MCF 10A (cell line): ENCODE results near the gene SMIM1. TPM values are rescaled to one million over a fixed set of nuclear protein-coding genes. Genes with fewer than 3 reads are reported as not detected.
"Not testable (repeated sequence)": the region's sequence is repeated elsewhere in the genome, so short reads cannot be mapped to it uniquely, and the experiment has no call there.

Experiments
- BruUV-seq: library from RNA; stranded (reverse); fragments of 400-500 nt; replicated peaks from 2 replicates; lab custom pipeline; 2021; lab: Mats Ljungman, UMichigan
- CTCF ChIA-PET: fragments of 300-600 bp; sonication (Branson Sonifier 250); formaldehyde crosslinking; extraction: SDS; loops from one replicate; lab custom pipeline; 2021; ENCODE audit warnings: antibody characterized with exemption, inconsistent platforms; lab: Yijun Ruan, JAX
- POLR2A ChIA-PET: fragments of 300-600, 350-650 bp; sonication (Branson Sonifier 250); formaldehyde crosslinking; extraction: SDS; loops from one replicate; lab custom pipeline; 2020; ENCODE audit warnings: antibody characterized with exemption, inconsistent platforms; lab: Yijun Ruan, JAX
- DNase-seq: peaks from one replicate; pipeline ENCODE4 v3.0.0-alpha.2; 2018; ENCODE audit not compliant: unreplicated experiment
- H3K27ac Mint-ChIP-seq: one replicate; pipeline ENCODE4 v1.8.0; 2022; ENCODE audit warnings: mild to moderate bottlenecking, low read depth, mixed read lengths; ENCODE audit not compliant: unreplicated experiment
- H3K27me3 Mint-ChIP-seq: one replicate; pipeline ENCODE4 v1.8.0; 2022; ENCODE audit warnings: mixed read lengths; ENCODE audit not compliant: insufficient read depth, unreplicated experiment
- H3K36me3 Mint-ChIP-seq: one replicate; pipeline ENCODE4 v1.8.0; 2022; ENCODE audit warnings: mild to moderate bottlenecking, moderate library complexity, mixed read lengths; ENCODE audit not compliant: insufficient read depth, unreplicated experiment
- H3K4me1 Mint-ChIP-seq: one replicate; pipeline ENCODE4 v1.8.0; 2022; ENCODE audit warnings: mixed read lengths; ENCODE audit not compliant: insufficient read depth, unreplicated experiment
- H3K4me3 Mint-ChIP-seq: one replicate; pipeline ENCODE4 v1.8.0; 2022; ENCODE audit warnings: mild to moderate bottlenecking, moderate library complexity, mixed read lengths; ENCODE audit not compliant: unreplicated experiment
- H3K9me3 Mint-ChIP-seq: one replicate; pipeline ENCODE4 v1.8.0; 2022; ENCODE audit warnings: mixed read lengths; ENCODE audit not compliant: unreplicated experiment
- CTCF ChIP-seq: fragments of 200-600 bp; IDR thresholded peaks from one replicate; pipeline ENCODE4 v1.8.0; 2022; ENCODE audit warnings: antibody characterized with exemption, mild to moderate bottlenecking; ENCODE audit not compliant: unreplicated experiment
- intact Hi-C: fragments of 100-400 bp; cut with micrococcal nuclease; formaldehyde crosslinking; loops from 2 replicates; pipeline ENCODE4 v1.14.1; 2022
- total RNA-seq: library from RNA; stranded (reverse); gene quantifications from 2 replicates; pipeline ENCODE4 v1.2.3, GENCODE V29; 2022

Gene SMIM1
- total RNA-seq, 1 experiment from 2014 or later: not detected

- peak; percentile 92 for DNase-seq
- BruUV-seq: TSS peak; percentile 88
- no peak for TF ChIP-seq CTCF
- ChIA-PET CTCF (interaction anchor here (0.7 to 2.2 kb wide), 3 partner anchors 21 to 168 kb away, joined by 3 to 5 read pairs (median 3); partner anchors contain the start of genes CEP104 and DFFB), POLR2A (interaction anchor here (0.6 to 4.6 kb wide), 19 partner anchors 10 to 1272 kb away, joined by 3 to 20 read pairs (median 4); partner anchors contain the start of genes C1orf174, CCDC27, CEP104 and DFFB)
- intact Hi-C loops: loop anchor here (5.0 kb wide), 1 partner anchor 174 kb away; no protein-coding TSS in a partner anchor
- H3K4me1 Mint-ChIP-seq: peaks cover 19% of the 10 kb centered on the region
- peaks cover 5% of the 10 kb centered on the region for H3K27me3 Mint-ChIP-seq
- peaks cover 29% of the 10 kb centered on the region for H3K36me3 Mint-ChIP-seq
- peak within 1 kb of the TSS; percentile 94 for H3K4me3 Mint-ChIP-seq
- no peaks in the 10 kb centered on the region for H3K9me3 Mint-ChIP-seq
- H3K27ac Mint-ChIP-seq: peak within 1 kb of the TSS; percentile 89
Observed at GRCh38 chr1:3796215-3797061, 23.9 kb downstream of the SMIM1 start, which contains the start of gene LRRC47. LRRC47 (minus strand) TSS chr1:3796498; CDS start chr1:3796476, 22 bp downstream.

GRCh38 chr1:3799976-3800685, 27.6 kb downstream of the SMIM1 start:
- TF ChIP-seq CTCF: no peak
- H3K4me1 Mint-ChIP-seq: peaks cover 14% of the 10 kb centered on the region
- H3K9me3 Mint-ChIP-seq: no peaks in the 10 kb centered on the region
- peaks cover 9% of the 10 kb centered on the region for H3K27me3 Mint-ChIP-seq
- ChIA-PET CTCF (interaction anchor here (0.6 to 1.1 kb wide), 4 partner anchors 8 to 45 kb away, joined by 3 read pairs; no protein-coding TSS in a partner anchor), POLR2A (no interaction called here)
- intact Hi-C loops: loop anchor here (5.0 kb wide), 1 partner anchor 178 kb away; no protein-coding TSS in a partner anchor
- H3K36me3 Mint-ChIP-seq: peaks cover 9% of the 10 kb centered on the region
- H3K4me3 Mint-ChIP-seq: no peak overlapping the region
- no peak overlapping the region for H3K27ac Mint-ChIP-seq
- DNase-seq: no peak
- BruUV-seq: no TSS peak

GRCh38 chr1:3800795-3801194, 28.2 kb downstream of the SMIM1 start:
- H3K36me3 Mint-ChIP-seq, POLR2A ChIA-PET, DNase-seq, H3K4me3 Mint-ChIP-seq, H3K27me3 Mint-ChIP-seq, H3K9me3 Mint-ChIP-seq, intact Hi-C loops, BruUV-seq, H3K27ac Mint-ChIP-seq: not testable (repeated sequence)
- CTCF ChIA-PET: interaction anchor here (0.6 kb wide), 1 partner anchor 120 kb away, joined by 4 read pairs; no protein-coding TSS in a partner anchor
- H3K4me1 Mint-ChIP-seq: peaks cover 14% of the 10 kb centered on the region

- no peak overlapping the region for H3K4me3 Mint-ChIP-seq
- no TSS peak for BruUV-seq
- H3K9me3 Mint-ChIP-seq: no peaks in the 10 kb centered on the region
- H3K27ac Mint-ChIP-seq: no peak overlapping the region
- no peak for DNase-seq
- POLR2A ChIA-PET: no interaction called here
- H3K27me3 Mint-ChIP-seq: peaks cover 9% of the 10 kb centered on the region
- no peak for TF ChIP-seq CTCF
- no peaks in the 10 kb centered on the region for H3K36me3 Mint-ChIP-seq
- H3K4me1 Mint-ChIP-seq: peaks cover 5% of the 10 kb centered on the region
- intact Hi-C loops: no loop called here
- CTCF ChIA-PET: interaction anchor here (0.6 to 0.7 kb wide), 4 partner anchors 29 to 1751 kb away, joined by 3 to 5 read pairs (median 4); no protein-coding TSS in a partner anchor
Observed at GRCh38 chr1:3803905-3804626, 31.5 kb downstream of the SMIM1 start.

GRCh38 chr1:3804627-3804944, 32.0 kb downstream of the SMIM1 start:
- DNase-seq, POLR2A ChIA-PET, H3K9me3 Mint-ChIP-seq, H3K4me1 Mint-ChIP-seq, H3K36me3 Mint-ChIP-seq, H3K27ac Mint-ChIP-seq, BruUV-seq, H3K4me3 Mint-ChIP-seq, H3K27me3 Mint-ChIP-seq, intact Hi-C loops: not testable (repeated sequence)
- CTCF ChIA-PET: interaction anchor here (0.6 to 0.7 kb wide), 3 partner anchors 29 to 1752 kb away, joined by 3 to 5 read pairs (median 4); no protein-coding TSS in a partner anchor
